Left ventricle myocardium inferior (tissue), 1 donor: ENCODE measurements around the gene KBTBD8. TPM values are rescaled to one million over a fixed set of nuclear protein-coding genes. Genes with fewer than 3 reads are reported as not detected.

Experiments used
- DNase-seq: peaks from one replicate; pipeline ENCODE4 v3.0.0-alpha.2; 2020
- H3K27ac ChIP-seq: fragments of 200-600 bp; replicated peaks from 2 replicates; pipeline ENCODE4 v1.8.0; 2021
- H3K27me3 ChIP-seq: fragments of 200-600 bp; 2 replicates; pipeline ENCODE4 v1.8.0; 2021; ENCODE audit warnings: low read depth
- H3K36me3 ChIP-seq: fragments of 200-600 bp; 2 replicates; pipeline ENCODE4 v1.8.0; 2021
- H3K4me1 ChIP-seq: fragments of 200-600 bp; 2 replicates; pipeline ENCODE4 v1.8.0; 2021
- H3K4me3 ChIP-seq: fragments of 200-600 bp; 2 replicates; pipeline ENCODE4 v1.8.0; 2021; ENCODE audit warnings: mild to moderate bottlenecking, moderate library complexity
- H3K9me3 ChIP-seq: fragments of 200-600 bp; replicated peaks from 2 replicates; pipeline ENCODE4 v1.8.0; 2021
- intact Hi-C: fragments of 100-400 bp; cut with micrococcal nuclease; formaldehyde crosslinking; loops from one replicate; pipeline ENCODE4 v1.11.0; 2022
- total RNA-seq: library from RNA; stranded (reverse); fragmentation: NEBNext Ultra II Directional; extraction: Animal tissue kit (Norgen Biotek cat#: 25700); gene quantifications from one replicate; pipeline ENCODE4 v1.2.1, GENCODE V29; 2021
- TF ChIP-seq, protein P1 (sequence below): fragments of 200-600 bp; IDR thresholded peaks from 2 replicates; pipeline ENCODE4 v1.8.0; 2021; ENCODE audit warnings: antibody characterized with exemption, mild to moderate bottlenecking, borderline replicate concordance
- donor health status: DM: no; HTN: yes; CAD: no; lungs with severe emphysema.

KBTBD8 gene
- total RNA-seq, 1 donor from 2014 or later = 3.6 TPM

DNA sequence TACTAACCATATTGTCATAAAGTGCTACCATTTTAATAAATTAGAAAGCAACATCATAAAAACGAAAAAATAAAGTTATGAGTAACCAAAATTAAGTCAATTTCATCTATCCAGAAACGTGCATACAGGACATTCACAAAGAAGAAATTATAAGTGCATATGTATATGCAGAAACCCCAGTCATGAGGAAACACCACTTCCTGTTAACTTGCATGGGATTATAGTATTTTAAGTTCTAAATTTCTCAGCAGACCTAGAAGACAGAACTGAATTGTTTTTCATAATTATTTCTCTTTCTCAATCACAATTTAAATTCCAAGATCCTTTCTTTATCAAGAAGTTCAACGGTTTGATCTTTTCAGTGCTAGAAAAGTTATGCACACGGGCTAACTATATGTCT lies 1.4 kb upstream of the KBTBD8 start:
- no peaks in the 10 kb centered on the region for H3K36me3 ChIP-seq
- no peak overlapping the region for H3K27ac ChIP-seq
- intact Hi-C loops = no loop called here
- no peak overlapping the region for H3K4me3 ChIP-seq
- TF ChIP-seq, protein P1, sequence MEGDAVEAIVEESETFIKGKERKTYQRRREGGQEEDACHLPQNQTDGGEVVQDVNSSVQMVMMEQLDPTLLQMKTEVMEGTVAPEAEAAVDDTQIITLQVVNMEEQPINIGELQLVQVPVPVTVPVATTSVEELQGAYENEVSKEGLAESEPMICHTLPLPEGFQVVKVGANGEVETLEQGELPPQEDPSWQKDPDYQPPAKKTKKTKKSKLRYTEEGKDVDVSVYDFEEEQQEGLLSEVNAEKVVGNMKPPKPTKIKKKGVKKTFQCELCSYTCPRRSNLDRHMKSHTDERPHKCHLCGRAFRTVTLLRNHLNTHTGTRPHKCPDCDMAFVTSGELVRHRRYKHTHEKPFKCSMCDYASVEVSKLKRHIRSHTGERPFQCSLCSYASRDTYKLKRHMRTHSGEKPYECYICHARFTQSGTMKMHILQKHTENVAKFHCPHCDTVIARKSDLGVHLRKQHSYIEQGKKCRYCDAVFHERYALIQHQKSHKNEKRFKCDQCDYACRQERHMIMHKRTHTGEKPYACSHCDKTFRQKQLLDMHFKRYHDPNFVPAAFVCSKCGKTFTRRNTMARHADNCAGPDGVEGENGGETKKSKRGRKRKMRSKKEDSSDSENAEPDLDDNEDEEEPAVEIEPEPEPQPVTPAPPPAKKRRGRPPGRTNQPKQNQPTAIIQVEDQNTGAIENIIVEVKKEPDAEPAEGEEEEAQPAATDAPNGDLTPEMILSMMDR = no peak
- DNase-seq = no peak
- peaks cover 36% of the 10 kb centered on the region for H3K4me1 ChIP-seq
- peaks cover 7% of the 10 kb centered on the region for H3K27me3 ChIP-seq
- H3K9me3 ChIP-seq = no peaks in the 10 kb centered on the region

DNA sequence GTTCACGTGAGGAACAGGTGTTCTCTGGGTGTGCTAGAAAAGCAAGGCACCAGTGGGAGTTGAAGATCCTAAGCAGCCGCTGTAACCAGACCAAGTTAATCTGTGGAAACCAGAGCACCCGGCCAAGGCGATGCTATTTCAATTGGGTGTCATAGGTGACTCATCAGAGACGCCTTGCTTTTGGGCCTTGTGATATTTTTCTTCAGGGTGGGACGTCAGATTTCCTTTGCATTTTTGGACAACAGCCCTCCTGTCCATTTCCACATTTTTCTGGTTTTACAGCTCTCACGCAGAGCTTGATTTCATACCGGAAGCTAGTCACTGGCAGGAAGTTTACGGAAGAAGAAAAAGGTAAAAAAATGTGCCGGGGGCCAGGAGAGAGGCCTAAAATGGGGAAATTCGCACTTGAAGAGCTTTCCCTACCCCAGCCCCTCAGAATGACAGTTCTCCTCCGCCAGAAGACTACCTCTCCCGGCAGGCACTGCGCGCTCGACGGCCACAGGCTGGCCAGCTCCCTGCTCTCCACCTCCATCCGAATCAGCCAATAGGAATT lies 471 bp upstream of the KBTBD8 start:
- Histone ChIP-seq H3K36me3 (no peaks in the 10 kb centered on the region), H3K27me3 (peaks cover 6% of the 10 kb centered on the region), H3K27ac (peak overlapping the region; percentile 56), H3K4me1 (peaks cover 41% of the 10 kb centered on the region), H3K9me3 (no peaks in the 10 kb centered on the region), H3K4me3 (peak overlapping the region; percentile 96)
- TF ChIP-seq, protein P1 = no peak
- DNase-seq = no peak
- intact Hi-C loops = no loop called here

DNA sequence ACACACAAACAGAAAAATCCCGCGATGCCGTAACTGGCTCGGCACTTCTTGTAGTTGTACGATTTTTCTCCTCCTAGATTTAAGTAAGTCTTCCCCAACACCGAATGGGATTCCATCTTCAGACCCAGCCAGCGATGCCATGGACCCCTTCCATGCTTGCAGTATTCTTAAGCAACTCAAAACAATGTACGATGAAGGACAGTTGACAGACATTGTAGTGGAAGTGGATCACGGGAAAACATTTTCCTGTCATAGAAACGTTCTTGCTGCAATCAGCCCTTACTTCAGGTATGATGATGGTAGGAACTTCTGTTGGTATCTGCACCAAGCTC lies 763 bp downstream of the KBTBD8 start:
- H3K27me3 ChIP-seq = no peaks in the 10 kb centered on the region
- H3K9me3 ChIP-seq = no peaks in the 10 kb centered on the region
- TF ChIP-seq, protein P1 = no peak
- H3K27ac ChIP-seq = peak overlapping the region; percentile 87
- intact Hi-C loops = no loop called here
- DNase-seq = no peak
- peak overlapping the region; percentile 96 for H3K4me3 ChIP-seq
- peaks cover 12% of the 10 kb centered on the region for H3K36me3 ChIP-seq
- H3K4me1 ChIP-seq = peaks cover 41% of the 10 kb centered on the region

DNA sequence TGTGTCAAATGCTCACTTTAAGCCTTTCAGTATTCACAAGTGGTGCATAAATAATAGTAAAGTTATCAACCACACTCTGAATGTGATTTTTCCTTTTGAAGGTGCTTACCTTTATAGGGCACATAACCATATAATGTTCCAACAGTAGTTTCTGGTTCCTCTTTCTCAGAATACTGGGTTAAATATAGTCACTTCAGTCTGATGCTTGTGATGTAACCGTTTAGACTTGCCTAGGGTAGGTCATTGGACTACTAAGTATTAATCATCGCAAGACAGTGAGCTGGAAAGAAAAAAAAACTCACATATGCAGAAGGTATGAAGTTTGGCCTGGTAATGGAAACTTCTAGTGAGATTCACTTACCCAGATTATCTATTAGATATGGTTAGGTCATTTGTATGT lies 1.9 kb downstream of the KBTBD8 start:
- no peak for DNase-seq
- Histone ChIP-seq H3K4me3 (peak overlapping the region; percentile 96), H3K4me1 (peaks cover 42% of the 10 kb centered on the region), H3K9me3 (no peaks in the 10 kb centered on the region), H3K27ac (peak overlapping the region; percentile 87), H3K27me3 (no peaks in the 10 kb centered on the region), H3K36me3 (peaks cover 16% of the 10 kb centered on the region)
- TF ChIP-seq, protein P1 = no peak
- intact Hi-C loops = no loop called here

DNA sequence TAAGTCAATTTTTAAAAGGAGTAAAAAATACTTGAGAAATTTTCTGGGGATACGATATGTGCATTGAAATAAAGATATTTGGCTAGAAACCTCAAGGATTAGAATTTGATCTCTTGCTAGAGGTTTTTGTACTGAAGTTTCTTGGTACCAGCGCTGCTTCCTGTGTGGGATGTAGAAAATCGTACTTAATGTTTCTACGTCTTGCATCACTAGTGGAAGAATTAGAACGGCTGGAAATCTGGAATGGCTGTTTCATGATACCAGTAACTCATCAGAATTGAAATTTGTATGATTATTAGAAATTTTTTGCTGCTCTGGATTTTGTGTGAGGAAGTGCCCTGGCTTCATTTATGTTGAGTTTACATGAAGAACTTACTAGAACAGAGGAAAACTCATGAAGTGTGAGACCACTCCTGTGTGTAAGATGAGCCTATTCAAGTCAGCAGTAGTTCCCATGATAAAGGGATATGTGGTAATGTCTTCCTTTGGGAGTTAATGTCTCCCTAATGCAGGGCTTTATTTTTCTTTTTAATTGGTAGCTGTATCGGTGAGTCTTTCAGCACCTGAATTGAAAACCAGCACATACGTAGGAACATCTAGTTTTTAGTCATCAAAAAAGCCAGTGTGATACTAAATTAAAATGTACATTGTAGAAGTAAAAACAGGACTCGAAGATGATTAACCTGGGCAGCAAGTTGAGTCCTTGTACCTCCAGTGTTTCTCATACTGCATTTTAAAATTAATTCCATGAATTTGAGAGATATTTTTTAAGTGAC lies 3.2 kb downstream of the KBTBD8 start:
- peaks cover 52% of the 10 kb centered on the region for H3K4me1 ChIP-seq
- intact Hi-C loops = no loop called here
- no peak overlapping the region for H3K4me3 ChIP-seq
- no peaks in the 10 kb centered on the region for H3K27me3 ChIP-seq
- H3K9me3 ChIP-seq = no peaks in the 10 kb centered on the region
- TF ChIP-seq, protein P1 = no peak
- no peak overlapping the region for H3K27ac ChIP-seq
- no peak for DNase-seq
- H3K36me3 ChIP-seq = peaks cover 16% of the 10 kb centered on the region
